GM12878 (cell line): ENCODE measurements around the gene TIMM10. TPM values are rescaled to one million over a fixed set of nuclear protein-coding genes. Genes with fewer than 3 reads are reported as not detected.
"Not testable (repeated sequence)": the region's sequence is repeated elsewhere in the genome, so short reads cannot be mapped to it uniquely, and the experiment has no call there.

Experiments
- ATAC-seq: fragments of 200-7000 bp; cut with Tn5 transposase; 3 replicates; pipeline ENCODE4 v1.9.1; 2020; ENCODE audit warnings: mild to moderate bottlenecking, moderate library complexity
- BruUV-seq: library from RNA; stranded (reverse); fragments of 400-500 nt; replicated peaks from 2 replicates; lab custom pipeline; 2021; lab: Mats Ljungman, UMichigan
- CTCF ChIA-PET: fragments of 300-600 bp; sonication (Branson Sonifier 250); formaldehyde crosslinking; extraction: SDS; loops from one replicate; lab custom pipeline; 2021; ENCODE audit warnings: inconsistent platforms; lab: Yijun Ruan, JAX
- POLR2A ChIA-PET: fragments of 350-600 bp; formaldehyde crosslinking; extraction: SDS; loops from one replicate; lab custom pipeline; 2021; ENCODE audit warnings: inconsistent platforms; lab: Charles Lee
- RAD21 ChIA-PET: fragments of 300-600 bp; sonication (Branson Sonifier 250); formaldehyde crosslinking; loops from one replicate; lab custom pipeline; 2023; ENCODE audit warnings: antibody characterized with exemption; ENCODE audit not compliant: unreplicated experiment; lab: Charles Lee
- SMC1A ChIA-PET: fragments of 300-600 bp; sonication (Branson Sonifier 250); formaldehyde crosslinking; loops from one replicate; lab custom pipeline; 2023; ENCODE audit not compliant: unreplicated experiment, uncharacterized antibody; lab: Charles Lee
- DNase-seq: peaks from one replicate; pipeline ENCODE4 v3.0.0-alpha.2; 2011; ENCODE audit warnings: low read depth, low spot score
- FAIRE-seq: peaks from 3 replicates; lab custom pipeline; 2011; peaks lifted over from hg19 to GRCh38; lab: Jason Lieb, UNC
- H2AFZ ChIP-seq: 2 replicates; pipeline ENCODE4 v1.6.0; 2011; ENCODE audit warnings: low read depth, low read length, control low read depth; ENCODE audit not compliant: control insufficient read depth
- H3K27ac ChIP-seq: 2 replicates; pipeline ENCODE4 v1.5.1; 2011; ENCODE audit warnings: control low read depth; ENCODE audit not compliant: control insufficient read depth, insufficient read depth
- H3K27me3 ChIP-seq, 2 experiments: replicated peaks in 1 of 2; 2 replicates each; pipeline versions ENCODE4 v1.6.0 to v1.6.1; 2011; ENCODE audit warnings: low read length in 1 of 2; ENCODE audit not compliant: control insufficient read depth in 2 of 2, insufficient read depth in 2 of 2
- H3K36me3 ChIP-seq, 2 experiments: 2 replicates each; pipeline ENCODE4 v1.5.1; 2011; ENCODE audit warnings: low read length in 1 of 2; ENCODE audit not compliant: control insufficient read depth in 2 of 2, insufficient read depth in 2 of 2
- H3K4me1 ChIP-seq: 2 replicates; pipeline ENCODE4 v1.6.1; 2011; ENCODE audit warnings: mild to moderate bottlenecking, low read length, moderate library complexity, mixed read lengths; ENCODE audit not compliant: control insufficient read depth, insufficient read depth
- H3K4me2 ChIP-seq: 2 replicates; pipeline ENCODE4 v1.6.0; 2011; ENCODE audit warnings: control low read depth; ENCODE audit not compliant: control insufficient read depth, insufficient read depth
- H3K4me3 ChIP-seq: fragments of 200-600 bp; sonication (generic); 2 replicates; pipeline ENCODE4 v1.5.1; 2016
- H3K79me2 ChIP-seq: 2 replicates; pipeline ENCODE4 v1.6.0; 2011; ENCODE audit warnings: low read length; ENCODE audit not compliant: control insufficient read depth, insufficient read depth
- H3K9ac ChIP-seq: 2 replicates; pipeline ENCODE4 v1.8.0; 2011; ENCODE audit warnings: low read length, control low read depth, mixed read lengths; ENCODE audit not compliant: control insufficient read depth, insufficient read depth
- H3K9me3 ChIP-seq: replicated peaks from 3 replicates; pipeline ENCODE4 v1.5.1; 2011; ENCODE audit warnings: mild to moderate bottlenecking, low read length; ENCODE audit not compliant: control insufficient read depth, insufficient read depth
- H4K20me1 ChIP-seq: 2 replicates; pipeline ENCODE4 v1.6.0; 2011; ENCODE audit not compliant: control insufficient read depth, insufficient read depth
- CBFB ChIP-seq: IDR thresholded peaks from 2 replicates; pipeline ENCODE4 v1.6.1; 2016; ENCODE audit warnings: antibody characterized with exemption, low read depth
- CREM ChIP-seq: IDR thresholded peaks from 2 replicates; pipeline ENCODE4 v1.6.1; 2014; ENCODE audit warnings: antibody characterized with exemption, low read depth
- ELK1 ChIP-seq: IDR thresholded peaks from 2 replicates; pipeline ENCODE4 v1.6.1; 2012; ENCODE audit warnings: low read depth, low read length, improper control_type of control experiment
- KAT2A ChIP-seq: conservative IDR thresholded peaks from 2 replicates; pipeline ENCODE4 v1.6.1; 2011; ENCODE audit warnings: low read depth, low read length; ENCODE audit not compliant: control insufficient read depth
- KLF5 ChIP-seq: fragments of 450-650 bp; IDR thresholded peaks from 2 replicates; pipeline ENCODE4 v1.6.1; 2014; ENCODE audit warnings: mild to moderate bottlenecking; ENCODE audit not compliant: partially characterized antibody
- MEF2A ChIP-seq: IDR thresholded peaks from 2 replicates; pipeline ENCODE4 v1.6.1; 2011; ENCODE audit warnings: low read depth, mild to moderate bottlenecking, low read length, moderate library complexity; ENCODE audit not compliant: insufficient read depth
- RCOR1 ChIP-seq: conservative IDR thresholded peaks from 2 replicates; pipeline ENCODE4 v1.6.1; 2012; ENCODE audit warnings: low read depth, low read length, improper control_type of control experiment
- SIX5 ChIP-seq: IDR thresholded peaks from 2 replicates; pipeline ENCODE4 v1.6.1; 2011; ENCODE audit warnings: mild to moderate bottlenecking, low read depth, low read length, moderate library complexity; ENCODE audit not compliant: severe bottlenecking
- WGBS: methylation state at CpG from one replicate; pipeline ENCODE4 v1.1.6; 2016; ENCODE audit warnings: low lambda C conversion rate; ENCODE audit not compliant: insufficient replicate concordance, insufficient coverage; ENCODE audit errors: missing lambda C conversion rate; 5-methylcytosine and 5-hydroxymethylcytosine counted together
- in situ Hi-C: fragments of 300-500 bp; cut with MboI; formaldehyde crosslinking; loops from 9 replicates; pipeline ENCODE4 v1.14.3; 2018; ENCODE audit warnings: mixed read lengths
- intact Hi-C: fragments of 100-400 bp; cut with micrococcal nuclease; formaldehyde crosslinking; loops from one replicate; pipeline ENCODE4 v1.14.2; 2022; ENCODE audit not compliant: unreplicated experiment
- polyA plus RNA-seq, 11 experiments: library from polyadenylated mRNA; depleted of rRNA in 4 of 11; unstranded in 6 of 11; stranded (reverse) in 5 of 11; fragments of >200 nt; fragmentation: Nextera tagmentation in 4 of 11; fragmentation: Illumina TruSeq in 1 of 11; extraction: Ambion mirVana in 4 of 11; extraction: Trizol in 1 of 11; gene quantifications; 1 replicate in 1 of 11; 2 replicates in 10 of 11; pipeline versions ENCODE4 v1.2.1 to v1.2.3, GENCODE V29; 2011 to 2016; ENCODE audit warnings: inconsistent platforms in 2 of 11, missing spikeins in 2 of 11, low read depth in 1 of 11
- total RNA-seq, 4 experiments: library from RNA; depleted of rRNA in 3 of 4; stranded (reverse); fragments of >200 nt in 3 of 4; fragmentation: Illumina TruSeq in 1 of 4; extraction: Trizol in 1 of 4; gene quantifications; 2 replicates each; pipeline versions ENCODE4 v1.2.1 to v1.2.3, GENCODE V29; 2013 to 2021

The TIMM10 gene
- total and polyA plus RNA-seq, 10 of the 15 experiments (the other 5 are each of a cell fraction or from before 2014, with no cell fraction given): 148 to 898 (median 206) TPM

GRCh38 chr11:57539342-57539741 lies 8.8 kb upstream of the TIMM10 start:
- RAD21 ChIA-PET: no interaction called here
- no peaks in the 10 kb centered on the region for H3K79me2 ChIP-seq
- no peak for TF ChIP-seq RCOR1
- no peak for TF ChIP-seq KLF5
- no peak for TF ChIP-seq CBFB
- TF ChIP-seq SIX5: no peak
- no peak for TF ChIP-seq CREM
- TF ChIP-seq, all 136 proteins: peak for 0
- DNase-seq: no peak
- CTCF ChIA-PET: interaction anchor here (1.3 to 1.6 kb wide), 3 partner anchors 47 to 101 kb away, joined by 3 to 4 read pairs (median 3); no protein-coding TSS in a partner anchor
- in situ Hi-C loops (no loop called here), intact Hi-C loops (no loop called here)
- Histone ChIP-seq H3K4me1 (no peaks in the 10 kb centered on the region), H3K36me3 (no peaks in the 10 kb centered on the region; a peak in 1 of 4 replicates), H2AFZ (no peak overlapping the region), H3K27ac (no peak overlapping the region), H3K27me3 (no peaks in the 10 kb centered on the region), H3K4me3 (no peak overlapping the region), H3K4me2 (no peak overlapping the region), H4K20me1 (no peaks in the 10 kb centered on the region), H3K9ac (no peak overlapping the region), H3K9me3 (no peaks in the 10 kb centered on the region)
- BruUV-seq: no TSS peak
- SMC1A ChIA-PET: no interaction called here
- POLR2A ChIA-PET: no interaction called here
- ATAC-seq: no peak
- WGBS: 87% methylated on average over 1 of the region's 1 CpG
- no peak for FAIRE-seq

- TF ChIP-seq MEF2A (no peak), KAT2A (no peak), ELK1 (no peak)
- no peak within 1 kb of the TSS for H2AFZ ChIP-seq
- 71% methylated on average over 13 of the region's 14 CpGs for WGBS
- H3K79me2 ChIP-seq: no peaks in the 10 kb centered on the region
- H3K27ac ChIP-seq: no peak within 1 kb of the TSS
- ATAC-seq (no peak), FAIRE-seq (no peak), DNase-seq (no peak)
- H3K36me3 ChIP-seq: no peaks in the 10 kb centered on the region; a peak in 1 of 4 replicates
- no peaks in the 10 kb centered on the region for H4K20me1 ChIP-seq
- H3K4me2 ChIP-seq: no peak within 1 kb of the TSS
- no peaks in the 10 kb centered on the region for H3K27me3 ChIP-seq
- H3K9ac ChIP-seq: no peak within 1 kb of the TSS
- no peaks in the 10 kb centered on the region for H3K9me3 ChIP-seq
- ChIA-PET SMC1A (interaction anchor here (1.3 kb wide), 1 partner anchor 44 kb away, joined by 3 read pairs; no protein-coding TSS in a partner anchor), POLR2A (interaction anchor here (0.5 kb wide), 1 partner anchor 984 kb away, joined by 4 read pairs; no protein-coding TSS in a partner anchor), CTCF (interaction anchor here (1.3 to 4.3 kb wide), 4 partner anchors 10 to 44 kb away, joined by 3 to 17 read pairs (median 6); no protein-coding TSS in a partner anchor), RAD21 (no interaction called here)
- BruUV-seq: no TSS peak
- intact Hi-C loops (no loop called here), in situ Hi-C loops (no loop called here)
- H3K4me3 ChIP-seq: no peak within 1 kb of the TSS
- H3K4me1 ChIP-seq: no peaks in the 10 kb centered on the region
Measured at GRCh38 chr11:57536947-57537619, 6.5 kb upstream of the TIMM10 start, which contains the start of gene SMTNL1. Gene SMTNL1 (plus strand): TSS chr11:57537595. CDS start chr11:57542643, 5,048 bp downstream.

GRCh38 chr11:57534449-57534848 lies 3.9 kb upstream of the TIMM10 start:
- ChIA-PET RAD21 (interaction anchor here (0.7 kb wide), 1 partner anchor 107 kb away, joined by 3 read pairs; no protein-coding TSS in a partner anchor), CTCF (interaction anchor here (1.1 to 4.3 kb wide), 3 partner anchors 30 to 41 kb away, joined by 3 to 17 read pairs (median 4); partner anchors contain the start of gene UBE2L6), POLR2A (interaction anchor here (0.6 to 0.7 kb wide), 2 partner anchors 71 to 942 kb away, joined by 3 read pairs; no protein-coding TSS in a partner anchor)
- H3K9ac ChIP-seq, H3K4me1 ChIP-seq, H3K4me3 ChIP-seq, H3K27ac ChIP-seq, DNase-seq, H3K9me3 ChIP-seq, H4K20me1 ChIP-seq, intact Hi-C loops, SMC1A ChIA-PET, ATAC-seq, H2AFZ ChIP-seq, H3K4me2 ChIP-seq, H3K27me3 ChIP-seq, BruUV-seq, FAIRE-seq, H3K36me3 ChIP-seq: not testable (repeated sequence)
- 93% methylated on average over 7 of the region's 7 CpGs for WGBS
- in situ Hi-C loops: loop anchor here (5.0 kb wide), 1 partner anchor 187 kb away; no protein-coding TSS in a partner anchor
- H3K79me2 ChIP-seq: peaks cover 12% of the 10 kb centered on the region
